Stimulated activated naive CD8-positive, alpha-beta T cell treated with anti-CD3 and anti-CD28 coated beads, Interleukin-15, Interleukin-2, amounts not matched to agents 100 U/mL and 50 U/mL, for 24 hours (primary cell): Measurements from ENCODE around the gene TRAFD1.
"Not testable (repeated sequence)": the region's sequence is repeated elsewhere in the genome, so short reads cannot be mapped to it uniquely, and the experiment has no call there.

Experiments
- ATAC-seq: fragments of 150-1000 bp; cut with Tn5 transposase; one replicate; pipeline ENCODE4 v1.10.0; 2021
- DNase-seq: peaks from one replicate; pipeline ENCODE4 v3.0.0; 2021

The TRAFD1 gene, protein sequence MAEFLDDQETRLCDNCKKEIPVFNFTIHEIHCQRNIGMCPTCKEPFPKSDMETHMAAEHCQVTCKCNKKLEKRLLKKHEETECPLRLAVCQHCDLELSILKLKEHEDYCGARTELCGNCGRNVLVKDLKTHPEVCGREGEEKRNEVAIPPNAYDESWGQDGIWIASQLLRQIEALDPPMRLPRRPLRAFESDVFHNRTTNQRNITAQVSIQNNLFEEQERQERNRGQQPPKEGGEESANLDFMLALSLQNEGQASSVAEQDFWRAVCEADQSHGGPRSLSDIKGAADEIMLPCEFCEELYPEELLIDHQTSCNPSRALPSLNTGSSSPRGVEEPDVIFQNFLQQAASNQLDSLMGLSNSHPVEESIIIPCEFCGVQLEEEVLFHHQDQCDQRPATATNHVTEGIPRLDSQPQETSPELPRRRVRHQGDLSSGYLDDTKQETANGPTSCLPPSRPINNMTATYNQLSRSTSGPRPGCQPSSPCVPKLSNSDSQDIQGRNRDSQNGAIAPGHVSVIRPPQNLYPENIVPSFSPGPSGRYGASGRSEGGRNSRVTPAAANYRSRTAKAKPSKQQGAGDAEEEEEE

DNA sequence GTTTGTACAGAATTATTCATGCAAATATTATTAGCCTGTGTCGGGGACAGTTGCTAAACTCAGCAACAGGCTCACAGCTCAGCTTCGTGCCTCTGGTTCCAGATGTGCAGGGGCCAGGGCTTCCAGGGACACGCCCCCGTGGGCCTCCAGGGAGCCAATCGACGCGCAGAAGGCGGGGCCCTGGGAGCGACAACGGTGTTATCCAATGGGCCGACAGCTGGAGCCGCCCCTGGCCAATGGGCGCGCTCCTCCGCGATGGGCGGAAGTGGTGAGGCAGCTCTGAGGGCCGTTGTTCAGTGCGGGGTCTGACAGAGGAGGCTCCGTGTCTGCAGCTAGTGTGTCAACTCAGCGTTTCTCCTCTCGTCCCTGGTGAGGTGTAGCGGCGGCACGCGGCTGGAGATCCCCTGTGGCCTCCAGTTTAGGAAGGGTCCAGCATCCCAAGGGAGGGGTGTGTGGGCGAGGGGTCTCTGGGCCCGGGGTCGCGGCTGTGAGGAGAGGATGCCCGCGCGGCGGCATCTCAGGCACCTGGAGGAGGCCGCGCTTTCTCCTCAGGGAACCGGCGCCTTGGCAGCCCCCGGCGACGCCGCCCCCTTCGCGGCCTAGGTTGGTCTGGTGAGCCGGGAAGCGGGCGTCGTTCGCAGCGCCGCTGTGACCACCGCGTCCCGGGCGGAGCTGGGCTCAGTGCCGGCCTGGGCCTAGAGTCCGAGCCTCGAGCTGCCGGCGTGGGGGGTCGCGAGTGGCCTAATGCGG lies at the start of gene TRAFD1:
TRAFD1 (plus strand) TSS at position 311 of the 750 bp plus-strand sequence. CDS start 4,963 bp downstream, outside the sequence.
- peak; percentile 100 for ATAC-seq
- DNase-seq: peak; percentile 99

DNA sequence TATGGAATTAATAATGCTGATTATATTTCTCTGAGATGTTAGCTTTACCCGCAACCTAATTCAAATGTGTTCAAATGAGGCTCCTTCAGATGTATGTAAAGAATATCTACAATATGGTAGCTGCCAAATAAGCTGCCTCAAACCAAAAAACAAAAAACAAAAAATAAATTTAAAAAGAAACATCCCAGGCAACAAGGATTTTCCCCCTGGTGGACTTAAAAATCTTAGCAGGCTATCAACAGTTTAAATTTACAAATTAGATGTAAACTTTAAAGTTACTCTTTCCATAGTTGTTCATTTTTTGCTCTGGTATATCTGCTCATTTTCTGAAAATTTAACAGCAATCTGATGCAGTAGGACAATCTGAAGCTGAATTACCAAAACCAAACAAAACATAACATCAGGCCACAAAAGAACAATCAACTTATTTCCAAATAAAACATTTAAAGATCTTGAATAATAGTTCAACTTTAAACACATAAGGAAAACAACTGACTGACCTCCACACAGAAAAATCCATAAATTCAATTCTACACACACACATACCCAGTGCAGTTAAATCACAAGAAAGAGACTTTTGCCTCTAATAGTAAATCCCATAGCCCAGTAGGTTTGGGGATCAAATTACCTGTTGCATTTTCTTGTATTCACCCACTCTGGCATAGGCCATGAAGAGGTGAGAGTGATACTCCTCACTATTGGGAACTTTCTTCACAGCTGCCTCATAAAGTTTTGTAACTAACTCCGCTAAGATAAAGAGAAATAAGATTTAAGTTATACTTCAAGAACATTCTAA lies 38.1 kb upstream of the TRAFD1 start:
- ATAC-seq: no peak
- no peak for DNase-seq

DNA sequence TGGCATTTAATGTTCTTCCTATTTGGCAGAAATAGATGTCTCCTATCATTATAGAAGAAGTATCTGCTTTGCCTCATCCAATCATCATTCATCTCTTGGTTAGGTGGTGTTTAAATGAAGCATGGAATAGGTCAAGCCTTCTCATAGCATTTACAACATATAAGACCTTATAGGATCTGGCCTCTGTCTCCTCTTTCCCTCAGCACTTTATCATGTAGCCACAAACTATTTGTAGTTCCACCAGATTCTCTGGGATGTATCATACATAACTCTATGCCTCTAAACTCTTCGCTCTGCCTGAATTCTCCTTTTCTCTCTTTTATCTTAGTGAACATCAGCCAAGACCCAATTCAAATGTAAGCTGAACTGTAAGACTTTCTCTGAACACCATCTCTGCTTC lies 37.5 kb upstream of the TRAFD1 start:
- ATAC-seq (no peak), DNase-seq (no peak)

DNA sequence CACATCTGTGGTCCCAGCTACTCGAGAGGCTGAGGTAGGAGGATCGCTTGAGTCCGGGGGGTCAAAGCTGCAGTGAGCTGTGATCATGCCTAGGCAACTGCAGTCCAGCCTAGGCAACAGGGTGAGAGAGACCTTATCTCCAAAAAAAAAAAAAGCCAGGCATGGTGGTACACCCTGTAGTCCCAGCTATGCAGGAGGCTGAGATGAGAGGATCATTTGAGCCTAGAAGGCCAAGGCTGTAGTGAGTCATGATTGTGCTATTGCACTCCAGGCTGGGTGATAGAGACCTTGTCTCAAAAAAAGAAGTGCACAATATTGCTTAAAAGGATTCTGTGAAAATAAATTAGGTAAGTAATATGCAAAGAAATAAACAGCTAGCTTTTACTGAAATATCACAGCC lies 33.8 kb upstream of the TRAFD1 start:
- DNase-seq (no peak), ATAC-seq (no peak)

DNA sequence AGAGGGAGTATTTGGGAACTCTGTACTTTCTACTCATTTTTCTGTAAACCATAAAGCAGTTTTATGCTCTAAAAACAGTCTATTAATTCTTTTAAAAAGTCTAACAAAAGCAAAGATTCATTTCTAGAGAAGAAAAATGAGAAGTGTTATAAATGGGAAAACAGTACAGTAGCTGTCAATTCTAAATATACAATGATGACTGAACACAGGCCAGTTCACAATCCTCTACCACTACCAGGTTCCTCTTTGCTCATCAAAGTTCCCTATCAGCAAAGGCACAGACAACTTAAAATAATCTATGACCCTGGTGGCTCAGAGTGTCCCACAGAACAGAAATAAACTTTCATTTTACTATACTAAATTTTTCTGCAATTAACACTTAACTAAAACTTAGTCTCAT lies 29.3 kb upstream of the TRAFD1 start:
- DNase-seq: no peak
- ATAC-seq: peak; percentile 50

DNA sequence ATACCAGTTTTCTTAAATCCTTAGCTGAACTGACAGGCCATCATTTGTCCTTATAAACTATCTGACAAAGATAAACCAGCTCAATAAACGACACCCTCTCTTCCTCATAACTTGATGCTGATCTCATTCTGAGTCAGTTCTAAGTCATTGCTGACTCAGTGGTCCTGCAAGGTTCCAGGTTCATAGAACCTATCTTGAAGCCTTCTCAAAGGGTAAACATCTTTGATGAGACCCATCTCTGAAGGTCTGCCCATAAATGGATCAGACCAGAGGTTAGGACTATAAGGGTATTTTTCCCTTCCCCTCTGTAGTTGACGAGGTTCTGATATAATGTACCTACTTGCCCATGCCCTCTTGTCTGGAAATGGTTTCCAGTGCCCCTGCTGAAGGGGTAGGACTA lies 28.7 kb upstream of the TRAFD1 start:
- DNase-seq (no peak), ATAC-seq (peak; percentile 97)

DNA sequence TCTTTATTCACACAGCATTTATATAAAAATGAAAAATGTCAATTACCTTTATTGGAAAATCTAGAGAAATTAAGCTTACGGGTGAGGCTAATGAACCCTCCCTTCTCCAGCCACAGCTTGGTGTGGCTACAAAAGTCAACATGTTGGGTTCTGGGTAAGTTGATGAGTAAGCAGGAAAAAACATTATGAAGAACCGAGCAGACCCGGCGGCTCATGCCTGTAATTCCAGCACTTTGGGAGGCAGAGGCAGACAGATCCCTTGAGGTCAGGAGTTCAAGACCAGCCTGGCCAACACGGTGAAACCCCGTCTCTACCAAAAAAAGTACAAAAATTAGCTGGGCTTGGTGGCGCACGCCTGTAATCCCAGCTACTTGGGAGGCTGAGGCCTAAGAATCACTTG lies 27.7 kb upstream of the TRAFD1 start:
- ATAC-seq (no peak), DNase-seq (no peak)

DNA sequence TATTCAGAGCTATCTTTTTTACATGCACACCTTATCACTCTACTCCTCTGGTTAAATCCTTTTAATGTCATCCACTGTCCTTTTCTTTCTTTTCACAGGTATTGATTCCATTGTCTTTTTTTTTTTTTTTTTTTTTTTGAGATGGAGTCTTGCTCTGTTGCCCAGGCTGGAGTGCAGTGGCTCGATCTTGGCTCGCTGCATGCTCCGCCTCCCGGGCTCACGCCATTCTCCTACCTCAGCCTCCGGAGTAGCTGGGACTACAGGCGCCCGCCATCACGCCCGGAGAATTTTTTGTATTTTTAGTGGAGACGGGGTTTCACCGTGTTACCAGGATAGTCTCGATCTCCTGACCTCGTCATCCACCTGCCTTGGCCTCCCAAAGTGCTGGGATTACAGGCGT lies 24.9 kb upstream of the TRAFD1 start:
- not testable (repeated sequence) for ATAC-seq

DNA sequence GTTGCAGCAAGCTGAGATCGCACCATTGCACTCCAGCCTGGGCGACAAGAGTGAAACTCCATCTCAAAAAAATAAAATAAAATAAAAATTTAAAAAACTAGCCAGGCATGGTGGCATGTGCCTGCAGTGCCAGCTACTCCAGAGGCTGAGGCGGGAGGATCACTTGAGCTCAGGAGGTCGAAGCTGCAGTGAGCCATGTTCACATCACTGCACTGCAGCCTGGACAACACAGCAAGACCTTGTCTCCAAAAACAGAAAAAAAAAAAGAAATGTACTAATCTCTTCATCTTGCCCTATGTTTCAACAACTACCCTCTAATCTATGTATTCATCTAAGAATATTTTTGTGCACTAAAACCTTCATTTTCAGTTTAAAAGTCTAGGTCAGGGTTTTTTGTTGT lies 23.2 kb upstream of the TRAFD1 start:
- ATAC-seq (no peak), DNase-seq (no peak)

More for the DNA sequence above, 24.9 kb upstream of the TRAFD1 start:
- not testable (repeated sequence) for DNase-seq

DNA sequence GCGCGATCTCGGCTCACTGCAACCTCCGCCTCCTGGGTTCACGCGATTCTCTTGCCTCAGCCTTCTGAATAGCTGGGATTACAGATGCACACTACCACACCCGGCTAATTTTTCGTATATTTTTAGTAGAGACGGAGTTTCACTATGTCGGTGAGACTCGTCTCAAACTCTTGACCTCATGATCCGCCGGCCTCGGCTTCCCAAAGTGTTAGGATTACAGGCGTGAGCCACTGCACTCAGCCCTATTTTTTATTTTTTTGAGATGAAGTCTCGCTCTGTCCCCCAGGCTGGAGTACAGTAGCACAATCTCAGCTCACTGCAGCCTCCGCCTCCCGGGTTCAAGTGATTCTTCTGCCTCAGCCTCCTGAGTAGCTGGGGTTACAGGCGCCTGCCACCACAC lies 22.6 kb upstream of the TRAFD1 start:
- not testable (repeated sequence) for DNase-seq, ATAC-seq

DNA sequence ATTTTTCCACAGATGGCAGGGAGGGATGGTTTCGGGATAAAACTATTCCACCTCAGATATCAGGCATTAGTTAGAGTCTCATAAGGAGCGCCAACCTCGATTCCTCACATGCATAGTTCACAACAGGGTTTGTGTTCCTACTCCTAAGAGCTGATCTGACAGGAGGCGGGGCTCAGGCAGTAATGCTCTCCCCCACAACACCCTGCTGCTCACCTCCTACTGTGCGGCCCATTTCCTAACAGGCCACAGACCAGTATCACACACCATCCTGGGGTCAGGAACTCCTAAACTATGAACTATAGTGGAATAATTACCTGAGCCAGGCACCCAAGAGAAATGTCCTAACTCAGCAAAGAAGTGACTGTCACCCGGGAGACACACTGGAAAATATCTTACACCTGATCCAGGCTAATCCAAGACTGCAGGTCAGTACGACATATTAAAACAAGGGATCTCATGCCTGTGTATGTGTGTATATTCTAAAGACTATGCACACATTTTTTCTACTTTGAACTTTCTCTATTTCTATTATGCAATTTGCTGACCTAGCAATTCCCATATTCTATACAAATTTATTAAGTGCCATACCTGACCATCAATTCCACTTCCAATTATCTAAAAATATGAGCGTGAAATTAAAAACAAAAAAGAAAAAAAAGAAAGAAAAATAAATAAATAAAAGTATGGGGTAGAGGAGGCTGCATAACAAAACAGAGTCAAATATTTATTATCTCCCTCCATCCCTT lies 21.4 kb upstream of the TRAFD1 start:
- DNase-seq (no peak), ATAC-seq (no peak)

DNA sequence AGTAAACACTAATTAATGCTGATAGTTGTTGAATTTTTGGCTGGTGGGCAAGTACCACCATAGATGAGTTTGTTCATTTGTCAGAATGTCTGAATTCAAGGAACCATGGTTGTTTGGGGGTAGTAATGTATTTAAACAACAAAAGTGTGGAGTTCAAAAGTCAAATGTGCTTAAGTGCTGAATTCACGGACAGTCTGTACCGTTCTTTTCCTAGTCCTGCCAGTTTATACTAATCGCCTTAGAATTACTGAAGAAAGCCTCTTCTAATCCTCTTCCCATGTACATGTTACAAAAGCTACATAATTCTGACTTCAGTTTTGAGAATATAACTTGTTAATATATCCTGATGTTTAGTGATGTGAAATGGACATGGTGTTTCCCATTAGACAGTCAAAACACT lies 19.5 kb upstream of the TRAFD1 start:
- DNase-seq: no peak
- no peak for ATAC-seq

DNA sequence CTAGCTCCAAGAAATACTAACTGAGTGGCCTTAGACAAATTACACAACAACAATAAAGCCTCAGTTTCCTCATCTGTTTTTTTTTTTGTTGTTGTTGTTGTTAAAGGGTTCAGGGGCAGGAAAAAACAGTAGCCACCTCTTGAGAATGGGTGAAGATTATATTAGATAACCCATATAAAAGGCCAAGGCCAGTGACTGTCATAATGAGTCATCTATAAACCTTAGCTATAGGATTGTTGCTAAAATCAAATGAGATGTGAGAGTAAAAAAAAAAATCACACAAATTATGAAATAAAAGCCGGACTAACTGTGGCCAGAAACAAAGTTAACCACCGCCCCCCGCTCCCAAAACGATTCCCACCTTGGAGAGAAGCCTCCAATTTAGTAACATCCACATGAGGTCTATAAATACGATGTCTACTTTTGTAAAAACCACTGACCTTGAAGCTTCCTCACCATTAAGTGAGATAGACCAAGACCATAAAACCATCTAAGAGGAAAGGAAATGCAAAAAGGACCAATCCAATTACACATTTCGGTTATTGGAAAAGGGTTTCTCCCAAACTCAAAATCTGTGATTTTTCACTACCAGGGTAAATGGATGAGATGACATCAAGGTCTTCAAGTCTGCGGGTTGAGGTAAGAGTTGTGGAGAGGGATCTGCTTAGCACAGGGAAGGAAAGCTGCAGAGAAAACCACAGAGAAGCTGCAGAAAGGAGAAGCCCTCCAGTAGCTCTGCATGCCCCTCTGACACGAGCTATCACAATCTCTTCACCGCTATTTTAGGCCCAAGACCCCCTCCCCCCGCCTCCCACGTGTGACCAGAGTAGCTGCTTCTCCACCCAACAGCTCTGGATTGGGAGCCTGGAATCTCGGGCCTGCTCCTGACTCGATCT lies 17.8 kb upstream of the TRAFD1 start:
- ATAC-seq (peak; percentile 14), DNase-seq (peak; percentile 44)

DNA sequence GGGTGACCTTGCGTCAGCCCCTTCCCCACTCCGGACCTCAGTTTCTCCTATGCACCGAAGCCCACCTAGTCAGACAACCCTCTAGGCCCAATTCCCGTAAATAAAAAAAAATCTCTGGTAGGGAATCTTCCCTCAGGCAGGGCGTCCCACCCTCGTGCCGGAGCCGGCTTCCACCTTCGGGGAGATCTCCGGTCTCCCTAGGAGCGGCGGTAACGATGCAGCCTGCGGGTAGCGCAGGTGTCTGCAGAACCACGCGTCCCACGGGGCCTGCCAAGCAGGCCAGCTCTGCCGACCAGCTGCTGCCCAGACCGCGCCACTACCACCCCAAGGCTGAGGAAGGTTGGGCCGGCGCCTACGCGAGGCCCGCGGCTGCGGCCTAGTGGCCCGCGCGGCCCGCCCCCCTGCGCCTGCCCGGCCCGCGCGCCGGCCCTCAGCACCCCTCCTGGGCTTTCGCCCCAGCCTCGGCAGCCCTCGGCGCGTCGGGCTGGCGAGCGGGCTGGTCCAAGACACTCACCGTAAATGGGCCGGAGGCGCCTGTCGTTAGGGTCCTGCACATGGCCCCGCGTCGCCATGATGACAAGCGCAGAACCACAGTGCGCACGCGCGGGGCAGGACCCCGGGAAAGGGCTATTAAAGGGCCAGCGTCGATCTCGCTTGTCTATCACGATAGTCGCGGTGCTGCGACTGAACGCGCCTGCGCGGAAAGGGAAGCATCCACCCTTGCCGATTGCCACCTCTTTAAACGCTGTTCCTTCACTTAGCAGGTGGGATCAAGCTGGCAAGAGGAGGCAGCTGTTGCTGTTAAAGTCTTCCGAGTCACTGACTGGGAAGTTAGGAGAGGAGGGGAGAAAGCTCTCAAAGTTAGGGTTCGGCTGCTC lies 16.9 kb upstream of the TRAFD1 start, which contains the start of gene NAA25:
NAA25 (minus strand) TSS at position 582 of the 878 bp plus-strand sequence; CDS start at position 572, 10 bp downstream.
- DNase-seq (peak; percentile 93), ATAC-seq (peak; percentile 75)

DNA sequence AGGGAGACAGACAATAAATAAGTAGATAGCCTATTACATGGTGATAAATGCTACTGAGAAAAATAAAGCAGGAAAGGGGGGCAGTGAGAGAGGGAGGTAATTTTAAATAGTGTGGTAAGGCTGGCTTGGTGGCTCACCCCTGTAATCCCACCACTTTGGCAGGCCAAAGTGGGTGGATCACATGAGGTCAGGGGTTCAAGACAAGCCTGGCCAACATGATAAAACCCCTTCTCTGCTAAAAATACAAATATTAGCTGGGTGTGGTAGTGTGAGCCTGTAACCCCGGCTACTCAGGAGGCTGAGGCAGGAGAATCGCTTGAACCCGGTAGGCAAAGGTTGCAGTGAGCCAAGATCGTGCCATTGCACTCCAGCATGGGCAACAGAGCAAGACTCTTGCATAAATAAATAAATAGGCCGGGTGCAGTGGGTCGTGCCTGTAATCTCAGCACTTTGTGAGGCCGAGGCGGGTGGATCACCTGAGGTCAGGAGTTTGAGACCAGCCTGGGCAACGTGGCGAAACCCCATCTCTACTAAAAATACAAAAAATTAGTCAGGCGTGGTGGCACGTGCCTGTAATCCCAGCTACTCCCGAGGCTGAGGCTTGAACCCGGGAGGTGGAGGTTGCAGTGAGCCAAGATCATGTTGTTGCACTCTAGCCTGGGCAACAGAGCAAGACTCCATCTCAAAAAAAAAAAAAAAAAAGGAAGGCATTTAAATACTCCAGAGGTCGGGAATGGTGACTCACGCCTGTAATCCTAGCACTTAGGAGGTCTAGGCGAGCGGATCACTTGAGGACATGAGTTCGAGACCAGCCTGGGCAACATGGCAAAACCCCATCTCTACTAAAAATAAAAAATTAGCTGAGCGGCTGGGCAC lies 14.3 kb upstream of the TRAFD1 start:
- ATAC-seq, DNase-seq: not testable (repeated sequence)

DNA sequence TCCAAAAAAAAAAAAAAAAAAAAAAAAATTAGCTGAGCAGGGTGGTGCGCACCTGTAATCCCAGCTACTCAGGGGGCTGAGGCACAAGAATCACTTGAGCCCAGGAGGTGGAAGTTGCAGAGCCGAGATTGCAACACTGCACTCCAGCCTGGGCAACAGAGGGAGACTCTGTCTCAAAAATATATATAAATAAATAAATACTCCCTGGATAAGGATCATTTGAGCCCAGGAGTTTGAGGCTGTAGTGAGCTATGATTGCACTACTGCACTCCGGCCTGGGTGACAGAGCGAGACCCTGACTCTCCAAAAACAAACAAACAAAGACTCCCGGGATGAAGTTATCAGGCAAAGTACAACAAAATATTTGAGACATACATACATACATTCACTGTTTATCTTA lies 13.4 kb upstream of the TRAFD1 start:
- ATAC-seq (no peak), DNase-seq (no peak)

DNA sequence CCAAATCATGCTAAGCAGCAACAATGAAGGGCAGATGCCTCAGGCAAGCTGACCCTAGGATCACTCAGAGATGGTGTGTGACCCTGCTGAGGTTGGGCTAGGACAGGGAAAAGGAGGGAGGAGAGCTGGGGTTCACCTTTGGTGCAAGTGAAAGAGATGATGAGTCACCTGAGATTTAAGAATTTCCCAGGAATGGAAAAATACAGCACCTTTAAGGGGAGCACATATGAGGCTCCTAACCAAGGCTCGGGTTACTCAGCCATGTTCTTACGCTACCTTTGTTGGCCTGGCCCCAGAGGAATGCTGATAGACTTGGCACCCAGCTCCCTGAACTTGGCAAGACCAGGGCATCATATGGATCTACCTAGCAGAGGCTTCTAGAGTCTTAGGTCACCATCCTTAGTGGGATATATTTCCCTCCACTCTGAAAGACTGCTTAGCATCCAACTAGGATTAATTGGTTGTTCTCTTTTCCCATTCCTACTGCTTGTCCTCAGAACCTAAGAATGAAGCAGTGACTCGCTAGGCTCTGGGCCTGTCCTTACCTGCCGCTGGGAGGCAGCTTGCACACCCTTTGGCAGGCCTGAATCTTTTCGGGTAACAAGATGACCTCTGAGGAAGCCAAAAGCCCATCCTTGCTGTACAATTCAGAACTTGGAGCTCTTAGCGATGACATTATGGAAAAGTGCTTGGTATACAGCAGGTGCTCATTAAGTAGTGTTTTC lies 12.8 kb upstream of the TRAFD1 start:
- ATAC-seq: peak; percentile 37
- DNase-seq: no peak
